ENCODE measurements around the gene NFASC.

NFASC gene

DNA sequence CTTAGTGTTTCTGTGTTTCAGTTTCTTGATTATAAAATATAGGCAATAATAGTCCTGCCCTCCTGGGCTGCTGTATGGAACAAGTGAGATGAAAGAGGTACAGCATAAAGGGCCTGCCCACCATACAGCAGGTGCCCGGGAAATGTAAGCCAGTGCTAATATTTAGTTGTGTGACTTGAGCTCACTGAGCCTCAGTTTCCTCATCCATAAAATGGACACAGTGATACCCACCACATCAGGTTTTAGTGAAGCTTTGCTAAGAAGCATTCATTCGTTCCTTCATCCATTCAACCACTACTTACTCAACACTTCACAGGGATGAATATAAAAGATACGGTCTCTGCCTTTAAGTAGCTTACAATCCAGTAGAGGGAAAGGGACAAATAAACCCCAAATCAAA is 192.2 kb downstream of the NFASC start:
- no peak for DNase-seq (ENCODE audit: low read depth, low spot score)

DNA sequence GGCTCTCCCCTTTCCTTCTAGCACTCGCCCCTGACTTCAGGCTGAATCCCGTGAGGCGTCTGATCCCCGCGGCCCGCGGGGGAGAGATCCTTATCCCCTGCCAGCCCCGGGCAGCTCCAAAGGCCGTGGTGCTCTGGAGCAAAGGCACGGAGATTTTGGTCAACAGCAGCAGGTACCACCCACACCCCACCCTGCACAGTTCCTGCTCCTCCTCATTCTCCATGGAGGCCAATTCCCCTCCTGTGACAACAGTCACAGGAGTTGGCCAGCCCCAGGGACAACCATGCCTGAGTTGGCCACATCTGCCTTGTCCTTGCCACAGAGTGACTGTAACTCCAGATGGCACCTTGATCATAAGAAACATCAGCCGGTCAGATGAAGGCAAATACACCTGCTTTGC is 193.6 kb downstream of the NFASC start:
- DNase-seq (ENCODE audit: low read depth, low spot score), result no peak

GRCh38 chr1:205064741-205065316 is 194.2 kb downstream of the NFASC start:
- no peak for DNase-seq (ENCODE audit: low read depth, low spot score)

DNA sequence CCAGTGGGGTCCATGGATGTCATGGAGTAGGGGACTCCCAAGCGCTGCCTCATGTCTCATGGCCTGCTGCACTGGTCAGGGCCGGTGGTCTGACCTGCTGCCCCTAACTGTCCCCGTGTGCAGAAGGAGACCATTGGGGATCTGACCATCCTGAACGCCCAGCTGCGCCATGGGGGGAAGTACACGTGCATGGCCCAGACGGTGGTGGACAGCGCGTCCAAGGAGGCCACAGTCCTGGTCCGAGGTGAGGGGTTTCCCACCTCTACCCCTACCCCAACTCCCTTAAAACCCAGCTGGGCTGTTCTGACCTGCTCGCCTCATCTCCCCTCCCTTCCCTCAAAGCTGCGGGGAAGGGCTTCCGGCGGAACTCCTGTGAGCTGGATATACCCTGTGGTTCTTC is 195.0 kb downstream of the NFASC start:
- no peak for DNase-seq (ENCODE audit: low read depth, low spot score)

DNA sequence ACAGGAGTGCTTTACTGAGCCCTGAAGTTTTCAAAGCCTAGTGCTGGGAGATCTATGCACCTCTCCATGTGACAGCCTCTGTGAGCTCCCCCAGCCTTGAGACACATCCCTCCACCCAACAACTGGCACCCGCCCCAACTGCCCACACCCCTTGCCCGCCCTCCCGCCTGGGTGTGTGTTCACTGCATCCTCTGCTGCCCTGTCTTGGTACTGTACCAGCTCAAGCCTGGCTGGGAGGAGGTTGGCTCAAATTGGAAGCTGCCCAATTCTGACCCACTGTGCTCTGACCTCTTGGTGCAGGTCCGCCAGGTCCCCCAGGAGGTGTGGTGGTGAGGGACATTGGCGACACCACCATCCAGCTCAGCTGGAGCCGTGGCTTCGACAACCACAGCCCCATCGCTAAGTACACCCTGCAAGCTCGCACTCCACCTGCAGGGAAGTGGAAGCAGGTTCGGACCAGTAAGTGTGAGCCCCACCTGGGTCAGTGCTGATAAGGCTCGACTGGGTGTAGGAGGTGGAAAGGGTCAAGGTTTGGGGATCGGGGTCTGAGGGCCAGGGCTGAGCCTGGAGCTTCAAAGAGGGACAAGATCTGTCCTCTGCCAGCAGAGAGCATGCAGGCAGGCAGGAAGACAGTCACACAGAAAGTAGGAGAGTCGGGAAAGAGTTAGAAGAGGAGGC is 195.6 kb downstream of the NFASC start:
- no peak for DNase-seq (ENCODE audit: low read depth, low spot score)

GRCh38 chr1:205067031-205067430 is 196.4 kb downstream of the NFASC start:
- no peak for DNase-seq (ENCODE audit: low read depth, low spot score)

- no peak for DNase-seq (ENCODE audit: low read depth, low spot score)
Measured at GRCh38 chr1:205068001-205068400, 197.3 kb downstream of the NFASC start.

DNA sequence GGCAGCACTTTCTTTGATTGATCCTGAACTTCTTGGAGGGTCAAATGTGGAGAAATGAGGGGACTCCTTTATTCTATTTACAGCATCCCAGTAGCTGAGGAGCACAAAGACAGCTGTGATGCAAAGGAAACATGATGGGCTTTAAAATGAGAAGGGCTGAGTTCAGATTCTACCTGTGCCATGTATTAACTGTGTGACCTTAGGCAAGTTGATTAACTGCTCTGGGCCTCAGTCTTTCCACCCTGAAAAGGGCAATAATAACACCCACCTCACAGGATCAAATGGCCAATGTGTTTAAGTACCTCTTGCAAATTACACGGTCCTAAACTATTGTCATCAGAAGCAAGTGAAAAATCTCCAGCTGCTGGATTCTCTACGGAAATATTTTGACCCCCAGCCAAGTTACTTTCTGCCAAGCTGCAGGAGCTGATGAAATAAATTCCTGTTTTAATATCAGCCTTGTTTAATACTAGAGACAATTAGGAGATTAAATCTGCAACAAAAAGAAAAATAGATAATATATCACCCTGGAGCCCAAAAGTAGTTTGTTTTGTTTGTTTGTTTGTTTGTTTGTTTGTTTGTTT is 197.9 kb downstream of the NFASC start:
- DNase-seq (ENCODE audit: low read depth, low spot score), result no peak

DNA sequence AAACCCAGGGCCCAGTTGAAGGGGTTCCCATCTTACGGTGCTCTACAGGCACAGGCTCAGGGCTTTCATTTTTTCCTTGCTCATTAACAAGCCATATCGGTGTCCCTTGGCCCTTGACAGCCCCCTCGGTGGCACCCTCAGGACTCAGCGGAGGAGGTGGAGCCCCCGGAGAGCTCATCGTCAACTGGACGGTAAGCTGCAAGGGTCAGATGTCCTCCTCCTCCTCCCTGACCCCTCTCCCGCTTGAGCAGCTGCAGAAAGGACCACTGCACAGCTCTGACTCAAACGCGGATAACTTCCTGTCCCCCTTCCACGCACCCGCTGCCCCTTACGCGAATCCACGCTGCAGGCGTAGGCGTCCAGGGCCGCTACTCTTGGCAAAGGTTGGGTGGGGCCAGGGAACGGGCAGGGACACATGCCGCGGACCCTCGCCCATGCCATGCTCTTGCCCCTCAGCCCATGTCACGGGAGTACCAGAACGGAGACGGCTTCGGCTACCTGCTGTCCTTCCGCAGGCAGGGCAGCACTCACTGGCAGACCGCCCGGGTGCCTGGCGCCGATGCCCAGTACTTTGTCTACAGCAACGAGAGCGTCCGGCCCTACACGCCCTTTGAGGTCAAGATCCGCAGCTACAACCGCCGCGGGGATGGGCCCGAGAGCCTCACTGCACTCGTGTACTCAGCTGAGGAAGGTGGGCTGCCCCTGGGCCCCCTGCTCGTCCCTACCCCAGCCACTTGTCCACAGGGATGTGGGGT is 198.9 kb downstream of the NFASC start:
- DNase-seq (ENCODE audit: low read depth, low spot score), result no peak

GRCh38 chr1:205071028-205071409 is 200.4 kb downstream of the NFASC start:
- DNase-seq (ENCODE audit: low read depth, low spot score), result no peak

DNA sequence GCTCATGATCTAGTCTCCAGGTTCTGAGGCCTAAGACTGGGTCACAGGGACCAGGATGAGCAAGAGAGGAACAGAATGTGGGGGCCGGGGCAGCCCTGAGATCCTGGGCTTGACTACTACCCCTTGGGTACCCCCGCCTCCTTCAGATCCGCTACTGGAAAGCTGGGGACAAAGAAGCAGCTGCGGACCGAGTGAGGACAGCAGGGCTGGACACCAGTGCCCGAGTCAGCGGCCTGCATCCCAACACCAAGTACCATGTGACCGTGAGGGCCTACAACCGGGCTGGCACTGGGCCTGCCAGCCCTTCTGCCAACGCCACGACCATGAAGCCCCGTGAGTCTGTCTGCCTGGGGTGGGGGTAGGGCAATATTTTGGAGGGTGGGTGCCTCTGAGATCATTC is 201.1 kb downstream of the NFASC start:
- no peak for DNase-seq (ENCODE audit: low read depth, low spot score)

DNA sequence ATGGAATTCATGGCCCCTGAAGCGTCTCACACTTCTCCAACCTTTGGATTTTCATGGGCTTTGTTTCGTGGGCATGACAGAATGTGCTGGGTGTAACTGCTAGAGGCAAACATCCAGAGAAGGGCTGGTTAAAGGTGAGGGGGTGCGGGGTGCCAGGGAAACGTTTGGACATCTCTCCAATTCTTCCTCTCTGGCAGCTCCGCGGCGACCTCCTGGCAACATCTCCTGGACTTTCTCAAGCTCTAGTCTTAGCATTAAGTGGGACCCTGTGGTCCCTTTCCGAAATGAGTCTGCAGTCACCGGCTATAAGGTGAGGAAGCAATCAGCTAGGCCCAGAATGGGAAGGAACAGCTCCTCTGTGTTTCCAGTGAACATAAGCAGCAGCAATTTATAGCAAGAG is 201.6 kb downstream of the NFASC start:
- DNase-seq (ENCODE audit: low read depth, low spot score), result no peak

Measured in activated naive CD8-positive, alpha-beta T cell treated with anti-CD3 and anti-CD28 coated beads, Interleukin-2, amount 50 U/mL, for 16 hours (primary cell).